ENCODE measurements around the gene GNL3L.
"Not testable (repeated sequence)": the region's sequence is repeated elsewhere in the genome, so short reads cannot be mapped to it uniquely, and the experiment has no call there.

Gene GNL3L, protein sequence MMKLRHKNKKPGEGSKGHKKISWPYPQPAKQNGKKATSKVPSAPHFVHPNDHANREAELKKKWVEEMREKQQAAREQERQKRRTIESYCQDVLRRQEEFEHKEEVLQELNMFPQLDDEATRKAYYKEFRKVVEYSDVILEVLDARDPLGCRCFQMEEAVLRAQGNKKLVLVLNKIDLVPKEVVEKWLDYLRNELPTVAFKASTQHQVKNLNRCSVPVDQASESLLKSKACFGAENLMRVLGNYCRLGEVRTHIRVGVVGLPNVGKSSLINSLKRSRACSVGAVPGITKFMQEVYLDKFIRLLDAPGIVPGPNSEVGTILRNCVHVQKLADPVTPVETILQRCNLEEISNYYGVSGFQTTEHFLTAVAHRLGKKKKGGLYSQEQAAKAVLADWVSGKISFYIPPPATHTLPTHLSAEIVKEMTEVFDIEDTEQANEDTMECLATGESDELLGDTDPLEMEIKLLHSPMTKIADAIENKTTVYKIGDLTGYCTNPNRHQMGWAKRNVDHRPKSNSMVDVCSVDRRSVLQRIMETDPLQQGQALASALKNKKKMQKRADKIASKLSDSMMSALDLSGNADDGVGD

DNA sequence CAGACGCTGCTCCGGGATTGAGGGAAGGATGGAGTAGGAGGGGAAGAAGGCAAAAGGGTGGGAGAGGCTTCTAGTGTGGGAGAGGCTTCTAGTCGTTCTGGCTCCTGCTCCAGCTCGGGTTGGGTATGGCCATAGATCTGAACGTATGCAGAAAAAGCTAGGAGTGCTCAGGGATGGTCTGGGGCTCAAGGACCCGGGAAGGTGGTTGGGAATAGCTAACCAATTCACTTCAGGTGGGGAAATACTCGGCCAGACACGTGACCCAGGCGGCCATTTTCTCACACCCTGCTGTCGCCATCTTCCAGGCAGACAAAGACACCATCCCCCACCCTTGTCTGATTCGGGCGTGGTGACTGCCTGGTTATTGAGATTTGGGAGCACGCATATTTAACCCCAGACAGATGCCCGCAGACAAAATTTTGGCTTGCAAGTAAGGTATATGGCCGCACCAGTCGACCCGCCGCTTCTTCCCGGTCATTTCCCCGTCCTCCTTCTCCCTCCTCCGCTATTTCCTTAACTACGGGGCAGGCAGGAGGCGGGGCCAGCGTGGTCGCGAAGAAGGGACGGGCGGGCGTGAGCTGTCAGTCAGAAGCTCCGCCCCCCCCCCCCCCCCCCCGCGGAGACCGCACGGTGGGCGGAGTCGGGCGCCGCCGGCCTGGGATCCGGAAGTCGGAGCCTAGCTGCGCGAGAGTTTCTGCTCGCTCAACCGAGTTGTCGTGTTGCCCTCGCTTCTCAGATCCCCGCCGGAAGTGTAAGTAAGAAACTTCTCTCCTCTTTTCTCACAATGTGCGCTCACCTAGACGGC is at the start of gene GNL3L:
Gene GNL3L (plus strand): TSS at position 668 of the 805 bp plus-strand sequence. CDS start 2,348 bp downstream, outside the sequence.
- DNase-seq: peak; percentile 87

DNA sequence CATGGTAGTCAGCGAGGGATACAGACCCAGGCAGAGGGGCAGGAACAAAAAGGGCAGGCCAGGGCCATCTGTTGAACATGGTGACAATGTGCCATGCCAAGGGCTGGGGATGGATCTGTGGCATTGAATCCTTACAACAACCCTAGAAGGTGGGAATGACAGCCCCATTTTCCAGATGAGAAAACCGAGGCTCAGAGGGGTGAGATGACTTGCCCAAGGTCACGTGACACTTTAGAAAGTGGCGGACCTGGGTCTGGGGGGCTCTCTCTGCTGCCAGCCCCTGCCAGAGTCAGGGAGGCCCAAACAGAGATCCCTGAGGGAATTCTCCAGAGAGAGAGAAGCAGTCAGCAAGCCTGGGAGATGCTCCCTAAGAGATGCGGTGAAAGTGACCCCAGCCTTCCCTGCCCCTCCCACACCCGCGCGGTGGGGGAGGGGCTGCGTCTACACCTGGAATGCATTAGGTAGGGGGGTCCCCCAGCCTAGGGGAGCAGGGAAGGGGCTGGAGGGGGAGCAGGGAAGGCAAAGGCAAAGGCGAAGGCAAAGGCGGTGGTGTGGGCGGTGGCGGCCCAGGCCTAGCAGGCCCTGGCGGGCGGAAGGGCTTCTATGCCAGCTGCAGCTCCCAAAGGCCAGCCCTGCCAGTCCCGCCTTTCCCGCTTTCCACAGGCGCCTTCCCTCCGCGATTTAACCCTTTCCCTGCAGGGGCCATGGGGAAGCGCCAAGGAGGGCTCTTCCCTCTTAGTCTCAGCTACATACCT is 47.0 kb upstream of the GNL3L start:
- no peak for DNase-seq

DNA sequence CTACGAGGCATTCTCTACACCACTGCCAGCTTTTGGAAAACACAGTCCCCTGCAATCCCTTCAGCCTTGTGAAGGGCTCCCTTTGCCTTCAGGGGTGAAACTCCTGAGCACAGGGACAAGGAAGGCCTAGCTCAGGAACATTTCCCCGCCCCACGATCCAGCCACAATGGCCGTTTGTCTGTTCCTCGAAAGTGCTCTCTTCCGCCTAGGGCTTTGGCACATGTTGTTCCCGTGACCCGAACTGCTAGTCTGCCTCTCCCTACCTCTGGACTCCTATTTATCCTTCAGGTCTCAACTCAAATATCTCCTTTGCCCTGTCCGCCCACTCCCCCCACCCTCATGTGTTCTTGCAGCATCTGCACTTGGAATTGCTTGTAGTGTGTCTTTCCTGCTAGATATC is 46.1 kb upstream of the GNL3L start:
- DNase-seq: no peak

DNA sequence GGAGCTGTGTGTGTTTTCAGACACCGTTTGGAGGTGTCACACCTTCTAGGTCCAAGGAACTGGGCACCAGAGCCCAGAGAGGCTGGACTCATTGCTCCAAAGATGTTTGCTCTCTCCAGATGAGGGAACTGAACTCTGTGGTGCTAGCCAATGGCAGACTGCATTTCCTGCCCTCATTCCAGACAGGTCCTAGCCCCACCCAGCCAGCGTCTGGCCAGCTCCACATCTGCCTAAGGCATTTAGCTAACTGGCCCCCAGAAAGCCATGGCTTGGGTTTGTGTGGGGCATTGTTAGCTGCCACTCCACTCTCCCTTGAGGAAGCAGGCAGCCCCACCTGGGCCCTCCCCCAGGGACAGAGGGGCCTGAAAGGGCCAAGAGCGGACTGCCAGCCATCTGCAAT is 45.4 kb upstream of the GNL3L start:
- no peak for DNase-seq

DNA sequence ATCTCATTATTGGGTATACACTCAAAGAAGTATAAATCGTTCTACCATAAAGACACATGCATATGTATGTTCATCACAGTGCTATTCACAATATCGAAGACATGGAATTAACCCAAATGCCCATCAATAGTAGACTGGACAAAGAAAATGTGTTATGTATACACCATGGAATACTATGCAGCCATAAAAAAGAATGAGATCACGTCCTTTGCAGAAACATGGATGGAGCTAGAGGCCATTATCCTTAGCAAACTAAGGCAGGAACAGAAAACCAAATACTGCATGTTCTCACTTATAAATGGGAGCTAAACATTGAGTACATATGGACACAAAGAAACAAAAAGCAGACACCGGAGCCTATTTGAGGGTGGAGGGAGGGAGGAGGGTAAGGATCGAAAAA is 40.2 kb upstream of the GNL3L start:
- not testable (repeated sequence) for DNase-seq

DNA sequence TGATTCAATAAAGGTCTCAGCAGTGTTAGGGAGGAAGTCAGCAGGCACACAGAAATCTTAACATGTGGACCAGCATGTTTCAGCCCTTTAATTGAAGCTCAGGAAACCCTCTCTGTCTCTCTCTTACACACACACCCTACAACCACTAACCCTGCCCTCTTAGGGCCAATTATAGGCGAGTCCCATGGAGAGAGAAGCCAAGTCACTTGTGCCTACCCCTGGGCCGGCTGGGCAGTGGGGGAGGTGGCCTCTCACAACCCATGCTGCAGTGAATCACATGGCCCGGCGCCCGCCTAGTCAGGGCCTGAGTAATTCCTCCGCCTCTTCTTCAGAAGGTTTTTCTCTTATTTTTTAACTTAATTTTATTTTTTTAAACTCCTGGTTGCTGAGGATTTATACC is 37.7 kb upstream of the GNL3L start:
- no peak for DNase-seq

DNA sequence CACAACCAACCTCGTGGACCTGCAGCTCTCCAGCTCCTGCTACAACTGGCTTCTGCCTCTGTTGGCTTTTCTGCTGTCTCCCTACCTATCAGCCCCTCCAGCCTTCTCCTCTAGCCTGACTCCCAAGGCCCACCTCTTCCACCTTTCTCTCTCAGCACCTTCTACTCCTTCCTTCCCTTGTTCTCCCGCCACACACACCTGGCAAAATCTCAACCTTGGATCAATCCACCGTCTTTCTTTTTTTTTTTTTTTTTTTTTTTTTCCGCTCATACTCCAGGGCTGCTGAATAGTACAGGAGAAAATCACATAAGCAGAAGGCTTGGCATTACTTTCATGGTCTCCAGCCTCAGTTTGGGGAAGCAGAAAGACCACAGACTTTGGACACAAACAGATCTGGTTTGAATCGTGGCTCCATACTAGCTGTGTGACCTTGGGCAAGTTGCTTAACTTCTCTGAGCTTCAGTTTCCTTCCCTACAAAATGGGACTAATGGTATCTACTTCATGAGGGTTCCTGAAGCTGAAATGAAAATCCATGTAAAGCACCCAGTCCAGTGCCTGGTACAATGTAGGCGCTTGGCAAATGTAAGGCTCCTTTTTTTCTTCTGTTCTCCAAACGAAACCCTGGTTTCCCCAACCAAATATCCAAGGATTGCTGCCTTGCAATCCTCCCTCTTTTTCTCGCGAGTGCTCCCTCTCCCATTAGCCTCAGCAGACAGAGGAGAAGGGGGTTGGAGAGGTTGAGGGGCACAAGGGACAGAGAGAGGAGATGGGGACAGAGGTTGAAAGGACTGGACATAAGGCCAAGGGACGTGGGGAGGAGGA is 35.6 kb upstream of the GNL3L start:
- DNase-seq: no peak

DNA sequence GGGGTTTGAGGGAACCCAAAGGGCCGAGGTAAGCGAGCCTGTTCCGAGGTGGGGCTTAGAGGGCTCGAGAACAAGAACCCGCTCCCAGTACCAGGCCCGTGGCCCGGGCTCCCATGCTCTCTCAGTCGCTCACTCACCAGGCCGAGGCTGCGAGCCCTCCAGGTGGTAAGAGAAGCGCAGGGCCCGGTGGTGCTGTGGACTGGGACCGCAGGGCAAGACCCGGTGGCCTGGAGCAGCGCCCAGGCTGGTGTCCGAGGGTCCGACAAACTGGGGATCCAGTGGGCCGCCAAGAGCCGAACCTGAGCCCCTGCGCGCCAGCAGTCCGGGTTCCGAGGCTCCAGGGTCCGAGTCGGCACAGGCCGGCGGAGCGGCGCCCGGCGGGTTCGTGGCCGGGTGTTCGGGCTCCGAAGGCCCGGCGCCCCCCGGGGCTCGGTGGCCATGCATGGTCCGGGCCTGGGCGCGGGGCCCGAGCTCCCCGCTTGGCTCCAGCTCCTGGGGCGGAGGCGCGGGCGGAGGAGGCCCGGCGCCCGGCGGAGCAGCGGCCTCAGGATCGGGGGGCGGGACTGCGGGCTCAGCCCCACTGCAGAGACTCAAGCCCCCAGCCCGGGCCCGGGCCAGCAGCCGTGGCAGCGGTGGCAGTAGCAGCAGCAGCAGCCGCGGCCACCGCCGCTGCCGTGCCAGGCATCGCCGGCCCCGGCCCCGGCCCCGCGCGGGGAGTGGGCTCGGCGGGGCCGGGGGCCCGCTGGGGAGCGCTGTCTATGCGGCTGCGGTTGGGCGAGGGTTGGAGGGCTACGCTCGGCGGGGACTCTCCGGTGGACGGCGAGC is 34.8 kb upstream of the GNL3L start:
- DNase-seq: no peak

DNA sequence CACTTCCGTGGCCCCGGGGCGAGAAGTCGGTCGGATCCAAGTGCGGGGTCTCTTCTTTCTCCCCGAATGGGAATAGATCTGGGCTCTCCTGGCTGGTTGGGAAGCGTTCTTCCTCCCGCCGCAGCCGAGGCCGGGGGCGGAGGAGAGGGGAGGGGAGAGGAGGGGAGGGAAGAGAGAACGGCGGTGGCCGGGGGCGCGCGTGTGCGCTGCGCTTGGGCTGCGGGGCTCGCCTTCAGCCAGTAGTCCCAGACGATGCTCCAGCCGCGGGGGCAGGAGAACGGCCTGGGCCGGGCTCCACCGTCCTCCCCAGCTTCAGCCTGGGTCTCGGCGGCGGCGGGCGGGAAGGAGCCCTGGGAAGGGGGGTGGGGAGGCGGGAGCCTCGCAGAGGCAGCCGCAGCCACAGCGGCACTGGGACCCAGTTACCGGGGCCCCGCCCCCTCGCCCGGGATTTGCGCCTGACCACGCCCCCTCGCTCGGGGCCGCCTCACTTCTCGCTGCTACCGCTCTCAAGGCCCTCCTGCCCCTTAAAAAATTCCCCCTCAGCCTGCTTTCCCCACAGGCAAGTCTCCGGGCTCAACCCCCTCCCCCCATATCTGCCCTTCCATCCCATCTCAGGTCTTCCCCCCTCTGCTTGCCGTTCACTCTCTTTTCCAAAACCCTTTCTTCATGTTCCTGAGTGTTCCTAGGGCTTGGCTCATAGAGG is 34.1 kb upstream of the GNL3L start, which contains the start of gene FGD1:
Gene FGD1 (minus strand): TSS at position 421 of the 703 bp plus-strand sequence. CDS start 802 bp downstream, outside the sequence.
- DNase-seq: peak; percentile 35

DNA sequence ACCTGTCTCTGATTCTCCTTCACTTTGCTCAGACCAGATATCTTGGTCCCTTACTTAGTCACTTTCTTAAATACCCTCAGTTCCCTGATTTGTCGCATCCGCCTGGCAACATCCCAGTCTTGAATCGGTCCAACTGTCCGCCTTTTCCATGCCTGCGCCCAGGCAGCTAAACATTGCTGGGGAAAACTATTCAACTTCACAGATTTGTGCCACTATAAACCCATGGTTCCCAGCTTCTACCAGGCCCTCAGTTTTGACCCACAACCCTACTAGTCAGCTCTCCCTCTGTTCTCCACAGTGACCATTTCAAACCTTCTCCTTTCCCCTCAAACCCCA is 33.5 kb upstream of the GNL3L start:
- no peak for DNase-seq

DNA sequence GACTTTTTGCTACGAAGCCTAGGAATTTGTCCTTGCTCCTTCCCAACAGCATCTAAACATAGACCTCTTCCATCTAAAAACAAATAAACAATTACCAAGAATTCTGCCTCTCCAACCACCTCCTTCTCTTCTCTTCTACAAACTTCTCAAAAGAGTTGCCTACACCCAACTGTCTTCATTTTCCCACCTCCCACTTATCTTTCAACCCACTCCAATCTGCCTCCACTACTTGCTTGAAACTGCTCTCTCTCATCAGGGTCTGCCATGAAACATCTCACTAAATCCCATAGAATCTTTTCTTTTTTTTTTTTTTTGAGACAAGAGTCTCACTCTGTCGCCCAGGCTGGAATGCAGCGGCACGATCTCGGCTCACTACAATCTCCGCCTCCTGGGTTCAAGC is 33.1 kb upstream of the GNL3L start:
- no peak for DNase-seq

DNA sequence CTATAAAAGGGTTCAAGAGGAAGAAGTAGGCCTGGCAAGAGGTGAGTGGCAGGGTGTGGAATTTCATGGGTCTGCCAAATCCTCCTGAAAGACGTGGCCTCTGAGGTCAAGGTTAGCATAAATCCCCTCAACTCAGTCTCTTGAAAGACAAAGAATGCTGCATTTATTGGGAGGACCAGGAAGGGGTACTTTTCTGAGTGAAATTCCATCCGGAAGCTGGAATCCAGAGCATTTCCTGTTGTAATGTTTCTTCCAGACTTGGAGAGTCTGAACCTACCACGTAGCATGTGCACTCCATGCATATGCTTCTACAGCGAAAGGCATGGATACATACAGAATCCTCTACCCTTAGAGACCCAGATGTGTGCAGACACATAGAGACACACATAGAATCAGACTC is 20.6 kb upstream of the GNL3L start:
- no peak for DNase-seq

DNA sequence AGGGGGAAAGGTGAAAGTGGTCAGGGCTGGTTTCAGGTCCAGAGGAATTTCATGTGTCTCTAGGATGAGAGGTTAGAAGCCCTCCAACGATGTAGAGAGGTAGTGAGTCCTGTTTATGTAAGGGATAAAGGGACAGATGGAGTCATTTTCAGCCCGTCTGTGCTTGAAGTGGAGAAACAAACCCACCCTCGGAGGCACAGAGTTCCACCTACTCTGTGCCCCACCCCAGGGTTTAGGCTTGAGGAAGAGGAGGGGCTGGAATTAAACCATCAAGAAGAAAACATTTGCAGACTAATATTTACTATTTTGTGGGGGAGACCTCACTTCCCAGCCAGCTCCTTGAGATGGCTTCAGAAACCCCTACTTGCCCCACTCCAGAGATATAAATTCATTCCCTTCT is 868 bp upstream of the GNL3L start:
- DNase-seq: peak; percentile 57

DNA sequence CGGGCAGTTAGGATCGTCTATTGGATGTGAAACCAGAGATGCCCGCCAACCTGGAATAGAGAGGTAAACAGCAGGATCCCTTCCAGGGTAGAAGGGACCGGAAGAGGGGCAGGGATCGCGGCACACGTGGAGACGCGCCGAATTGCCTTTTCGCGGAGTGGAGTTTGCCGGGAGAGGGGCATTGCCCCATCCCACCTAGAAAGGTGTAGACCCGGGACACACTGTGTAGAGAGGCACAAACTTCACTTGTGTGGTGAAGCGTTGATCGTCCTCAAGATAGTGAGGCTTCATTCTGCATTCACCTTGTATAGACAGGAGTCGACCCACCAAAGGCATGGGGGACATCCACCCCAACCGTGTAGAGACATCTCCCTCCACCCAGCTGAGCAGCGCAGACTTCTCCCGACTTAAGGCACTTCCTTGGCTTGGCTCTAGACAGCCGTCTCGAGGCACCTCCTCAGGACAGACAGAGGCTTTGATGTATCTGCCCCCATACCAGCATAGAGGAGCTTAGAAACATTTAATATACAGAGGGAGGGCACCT is 410 bp downstream of the GNL3L start:
- DNase-seq: no peak

DNA sequence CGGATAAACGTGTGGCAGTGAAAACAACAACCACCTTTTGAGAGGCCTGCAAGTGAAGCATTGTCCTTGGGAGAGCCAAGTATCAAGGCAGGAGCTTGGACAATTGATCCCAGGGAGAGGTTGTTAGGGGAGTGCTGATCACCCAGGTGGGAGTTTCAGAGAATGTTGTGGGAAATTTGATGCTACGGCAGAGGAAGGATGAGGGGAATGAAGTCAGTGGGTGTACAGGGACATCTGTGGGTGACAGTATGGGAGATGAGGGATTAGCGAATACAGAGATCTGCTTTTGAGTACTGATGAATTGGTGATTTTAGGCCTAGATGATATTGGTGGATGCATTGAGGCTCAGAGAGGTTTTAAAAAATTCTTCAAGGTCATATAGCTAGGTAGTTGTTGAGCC is 4.3 kb downstream of the GNL3L start:
- no peak for DNase-seq

DNA sequence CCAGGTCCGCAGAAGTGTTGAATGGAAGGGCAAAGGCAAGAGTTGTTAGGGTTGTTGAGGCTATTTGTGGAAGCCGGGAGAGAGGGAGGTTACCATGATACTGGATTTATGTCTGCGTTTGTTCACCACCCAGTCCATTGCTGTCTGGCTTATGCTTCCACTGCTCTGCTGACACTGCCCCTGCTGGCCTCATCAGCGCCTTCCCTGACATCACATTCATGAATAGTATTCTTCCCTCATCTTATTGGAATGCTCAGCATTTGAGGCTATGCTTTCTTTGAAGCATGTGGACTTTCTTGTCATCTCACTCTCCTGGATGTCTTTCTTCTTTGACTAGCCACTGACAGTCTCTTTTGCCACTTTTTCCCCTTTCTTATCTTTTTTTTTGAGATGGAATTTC is 10.3 kb downstream of the GNL3L start:
- no peak for DNase-seq

DNA sequence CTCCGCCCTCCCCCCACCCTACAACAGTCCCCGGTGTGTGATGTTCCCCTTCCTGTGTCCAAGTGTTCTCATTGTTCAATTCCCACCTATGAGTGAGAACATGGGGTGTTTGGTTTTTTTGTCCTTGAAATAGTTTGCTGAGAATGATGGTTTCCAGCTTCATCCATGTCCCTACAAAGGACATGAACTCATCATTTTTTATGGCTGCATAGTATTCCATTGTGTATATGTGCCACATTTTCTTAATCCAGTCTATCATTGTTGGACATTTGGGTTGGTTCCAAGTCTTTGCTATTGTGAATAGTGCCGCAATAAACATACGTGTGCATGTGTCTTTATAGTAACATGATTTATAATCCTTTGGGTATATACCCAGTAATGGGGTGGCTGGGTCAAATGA is 12.2 kb downstream of the GNL3L start:
- DNase-seq: not testable (repeated sequence)

DNA sequence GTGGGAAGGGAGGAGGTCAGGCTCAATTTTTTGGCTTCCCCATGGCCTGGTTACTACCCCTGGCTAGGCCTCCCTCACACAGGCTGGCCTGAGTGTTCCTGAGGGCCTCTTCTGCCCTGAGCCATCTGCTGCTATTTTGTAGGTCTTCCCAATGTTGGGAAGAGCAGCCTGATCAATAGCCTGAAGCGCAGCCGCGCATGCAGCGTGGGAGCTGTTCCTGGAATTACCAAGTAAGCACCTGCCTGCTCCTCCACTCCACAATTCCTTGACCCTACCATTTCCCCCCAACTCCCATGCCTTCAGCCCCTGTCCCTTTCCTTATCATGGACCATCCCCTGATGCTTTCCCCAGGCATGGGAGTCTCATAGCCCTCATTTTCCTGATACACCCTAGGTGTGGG is 20.8 kb downstream of the GNL3L start:
- DNase-seq: no peak

DNA sequence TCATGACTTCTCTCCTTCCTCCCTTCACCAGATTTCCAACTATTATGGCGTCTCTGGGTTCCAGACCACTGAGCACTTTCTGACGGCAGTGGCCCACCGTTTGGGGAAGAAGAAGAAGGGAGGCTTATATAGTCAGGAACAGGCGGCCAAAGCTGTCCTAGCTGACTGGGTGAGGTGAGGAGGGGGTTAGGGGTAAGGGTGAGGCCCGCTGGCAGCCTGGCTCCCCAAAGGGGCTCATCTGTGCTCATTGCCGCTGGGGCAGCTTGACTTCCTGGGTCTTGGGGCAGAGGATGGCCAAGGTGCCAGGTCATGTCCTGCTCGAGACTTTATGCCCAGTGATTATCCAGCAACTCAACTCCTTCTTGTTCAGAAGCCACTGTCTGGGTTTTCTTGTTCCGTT is 21.8 kb downstream of the GNL3L start:
- no peak for DNase-seq

DNA sequence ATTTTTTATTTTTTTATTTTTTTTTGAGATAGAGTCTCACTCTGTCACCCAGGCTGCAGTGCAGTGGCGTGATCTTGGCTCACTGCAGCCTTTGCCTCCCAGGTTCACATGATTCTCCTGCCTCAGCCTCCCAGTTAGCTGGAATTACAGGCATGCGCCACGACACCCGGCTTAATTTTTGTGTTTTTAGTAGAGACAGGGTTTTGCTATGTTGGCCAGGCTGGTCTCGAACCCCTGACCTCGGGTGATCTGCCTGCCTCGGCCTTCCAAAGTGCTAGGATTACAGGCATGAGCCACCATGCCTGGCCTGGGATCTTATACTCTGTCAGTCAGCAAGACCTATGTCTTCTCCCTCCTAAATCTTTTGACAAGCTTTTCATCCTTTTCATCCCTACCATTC is 25.0 kb downstream of the GNL3L start:
- not testable (repeated sequence) for DNase-seq

Data from NCI-H1694 treated with DMSO at 0.1 percent for 48 hours (cell line).